K562 (cell line): ENCODE measurements around the gene GNPAT. TPM values are rescaled to one million over a fixed set of nuclear protein-coding genes. Genes with fewer than 3 reads are reported as not detected.

Source experiments
- ATAC-seq: fragments of 200-7000 bp; cut with Tn5 transposase; 3 replicates; pipeline ENCODE4 v1.9.1; 2020; ENCODE audit warnings: moderate library complexity
- BruUV-seq: library from RNA; stranded (reverse); fragments of 400-500 nt; replicated peaks from 2 replicates; lab custom pipeline; 2021; lab: Mats Ljungman, UMichigan
- CTCF ChIA-PET: fragments of 300-600 bp; formaldehyde crosslinking; extraction: SDS; loops from one replicate; lab custom pipeline; 2021; ENCODE audit warnings: low intra/inter-chr PET ratio; lab: Yijun Ruan, JAX
- POLR2A ChIA-PET: fragments of 300-600, 350-650 bp; sonication (Branson Sonifier 250); formaldehyde crosslinking; extraction: SDS; loops from one replicate; lab custom pipeline; 2021; ENCODE audit warnings: antibody characterized with exemption, inconsistent platforms; lab: Yijun Ruan, JAX
- DNase-seq, 4 experiments: peaks; one replicate each; pipeline versions ENCODE4 v3.0.0 to v3.0.0-alpha.2; 2011 to 2018; ENCODE audit warnings: low spot score in 3 of 4, mixed read lengths in 3 of 4; ENCODE audit errors: extremely low read depth in 1 of 4
- FAIRE-seq: peaks from 2 replicates; lab custom pipeline; 2011; peaks lifted over from hg19 to GRCh38; lab: Jason Lieb, UNC
- H2AFZ ChIP-seq: 2 replicates; pipeline ENCODE4 v1.6.0; 2011; ENCODE audit warnings: low read depth, low read length, control low read depth, inconsistent platforms
- H3K27ac ChIP-seq: fragments of 200-600 bp; 3 replicates; pipeline ENCODE4 v1.8.0; 2011; ENCODE audit warnings: low read depth, mild to moderate bottlenecking, control low read depth, inconsistent platforms, low read length, moderate library complexity, mixed read lengths; ENCODE audit errors: extremely low read depth
- H3K27me3 ChIP-seq, 2 experiments: fragments of 300-600 bp in 1 of 2; 2 replicates in 1 of 2; 3 replicates in 1 of 2; pipeline versions ENCODE4 v1.6.0 to v1.8.0; 2011; ENCODE audit warnings: inconsistent platforms in 2 of 2, low read length in 2 of 2, mild to moderate bottlenecking in 1 of 2, mixed read lengths in 1 of 2, moderate library complexity in 1 of 2; ENCODE audit not compliant: control insufficient read depth in 2 of 2, insufficient read depth in 2 of 2
- H3K36me3 ChIP-seq: fragments of 300-600 bp; 3 replicates; pipeline ENCODE4 v1.8.0; 2011; ENCODE audit warnings: mild to moderate bottlenecking, low read length, inconsistent platforms; ENCODE audit not compliant: control insufficient read depth, insufficient read depth
- H3K4me1 ChIP-seq, 2 experiments: fragments of 200-600 bp in 1 of 2; replicated peaks in 1 of 2; 2 replicates in 1 of 2; 3 replicates in 1 of 2; pipeline versions ENCODE4 v1.5.1 to v1.8.0; 2011; ENCODE audit warnings: inconsistent platforms in 2 of 2, low read length in 2 of 2, mild to moderate bottlenecking in 1 of 2, mixed read lengths in 1 of 2, moderate library complexity in 1 of 2; ENCODE audit not compliant: control insufficient read depth in 2 of 2, insufficient read depth in 2 of 2
- H3K4me2 ChIP-seq: 2 replicates; pipeline ENCODE4 v1.6.1; 2011; ENCODE audit warnings: low read length, control low read depth, inconsistent platforms, mixed read lengths; ENCODE audit not compliant: insufficient read depth
- H3K4me3 ChIP-seq: fragments of 200-600 bp; sonication (generic), shearing (Covaris generic); 2 replicates; pipeline ENCODE4 v1.5.1; 2016; ENCODE audit warnings: control low read depth, inconsistent platforms
- H3K79me2 ChIP-seq: fragments of 200-600 bp; 3 replicates; pipeline ENCODE4 v1.8.0; 2011; ENCODE audit warnings: low read length, inconsistent platforms; ENCODE audit not compliant: control insufficient read depth, insufficient read depth
- H3K9ac ChIP-seq, 2 experiments: 2 replicates each; pipeline versions ENCODE4 v1.6.0 to v1.6.1; 2011; ENCODE audit warnings: low read depth in 2 of 2, low read length in 2 of 2, control low read depth in 1 of 2, inconsistent platforms in 1 of 2, mild to moderate bottlenecking in 1 of 2, mixed read lengths in 1 of 2; ENCODE audit not compliant: insufficient read depth in 1 of 2
- H3K9me1 ChIP-seq: one replicate; pipeline ENCODE4 v1.6.0; 2011; ENCODE audit warnings: inconsistent platforms, mild to moderate bottlenecking, low read length, moderate library complexity; ENCODE audit not compliant: control insufficient read depth, insufficient read depth
- H3K9me3 ChIP-seq: replicated peaks from 2 replicates; pipeline ENCODE4 v1.5.1; 2011; ENCODE audit warnings: low read depth, low read length, inconsistent platforms; ENCODE audit not compliant: control insufficient read depth, insufficient read depth
- H4K20me1 ChIP-seq: replicated peaks from 2 replicates; pipeline ENCODE4 v1.6.1; 2011; ENCODE audit warnings: low read length, inconsistent platforms, mixed read lengths; ENCODE audit not compliant: control insufficient read depth, insufficient read depth
- BACH1 ChIP-seq: fragments of 200-800 bp; sonication (Bioruptor generic); IDR thresholded peaks from 2 replicates; pipeline ENCODE4 v1.6.1; 2016; ENCODE audit warnings: missing genetic modification characterization, missing compliant biosample characterization
- DPF2 ChIP-seq: fragments of 450-650 bp; IDR thresholded peaks from 2 replicates; pipeline ENCODE4 v1.6.1; 2016
- ELF2 ChIP-seq: fragments of 250-450 bp; sonication (Bioruptor Pico); IDR thresholded peaks from 2 replicates; pipeline ENCODE4 v1.5.0; 2021; ENCODE audit warnings: mild to moderate bottlenecking
- JUN ChIP-seq, 2 experiments: sonication (generic) in 1 of 2; formaldehyde crosslinking in 1 of 2; IDR thresholded peaks; 2 replicates each; pipeline versions ENCODE4 v1.6.1 to v1.8.0; 2012 to 2022; ENCODE audit warnings: borderline replicate concordance in 2 of 2, mild to moderate bottlenecking in 2 of 2, improper control_type of control experiment in 1 of 2, low read depth in 1 of 2, low read length in 1 of 2, missing genetic modification reagents in 1 of 2
- MTA1 ChIP-seq: fragments of 450-650 bp; IDR thresholded peaks from 2 replicates; pipeline ENCODE4 v1.6.1; 2017; ENCODE audit warnings: borderline replicate concordance
- NFXL1 ChIP-seq: fragments of 450-650 bp; formaldehyde crosslinking; IDR thresholded peaks from 2 replicates; pipeline ENCODE4 v1.4.0; 2021; ENCODE audit warnings: mild to moderate bottlenecking
- OTX1 ChIP-seq: fragments of 450-650 bp; formaldehyde crosslinking; IDR thresholded peaks from 2 replicates; pipeline ENCODE4 v1.4.0; 2022; ENCODE audit warnings: mild to moderate bottlenecking
- PML ChIP-seq: IDR thresholded peaks from 2 replicates; pipeline ENCODE4 v1.6.1; 2012; ENCODE audit warnings: low read length, inconsistent platforms
- POLR2G ChIP-seq: fragments of 200-400 bp; formaldehyde crosslinking; IDR thresholded peaks from 2 replicates; pipeline ENCODE4 v1.6.1; 2017; ENCODE audit warnings: low read depth, mild to moderate bottlenecking, antibody characterized with exemption, low read length, moderate library complexity
- RBM25 ChIP-seq: fragments of 200-400 bp; formaldehyde crosslinking; IDR thresholded peaks from 2 replicates; pipeline ENCODE4 v1.6.1; 2018; ENCODE audit warnings: low read length, low read depth, moderate library complexity; ENCODE audit not compliant: severe bottlenecking
- STAG1 ChIP-seq: sonication (generic); formaldehyde crosslinking; IDR thresholded peaks from 2 replicates; pipeline ENCODE4 v1.5.0; 2020; ENCODE audit warnings: missing genetic modification reagents, borderline replicate concordance
- XRCC3 ChIP-seq: fragments of 450-650 bp; IDR thresholded peaks from 2 replicates; pipeline ENCODE4 v1.6.1; 2017; ENCODE audit warnings: mild to moderate bottlenecking, moderate library complexity
- ZBTB7A ChIP-seq: IDR thresholded peaks from 2 replicates; pipeline ENCODE4 v1.6.1; 2011; ENCODE audit warnings: low read depth, mild to moderate bottlenecking, low read length, moderate library complexity, borderline replicate concordance; ENCODE audit not compliant: control insufficient read depth
- ZFP36 ChIP-seq: fragments of 150-350 bp; IDR thresholded peaks from 2 replicates; pipeline ENCODE4 v1.6.1; 2018; ENCODE audit warnings: low read length, low read depth; ENCODE audit not compliant: partially characterized antibody
- ZNF274 ChIP-seq: IDR thresholded peaks from 2 replicates; pipeline ENCODE4 v1.6.1; 2011; ENCODE audit warnings: low read depth, mild to moderate bottlenecking, low read length, moderate library complexity, borderline replicate concordance
- whole genome bisulfite sequencing: fragments of 100-300 bp; shearing (Covaris generic); methylation state at CpG from one replicate; pipeline ENCODE4 v1.1.6; 2016; ENCODE audit warnings: low coverage, mixed read lengths; ENCODE audit not compliant: insufficient coverage; ENCODE audit errors: missing lambda C conversion rate; 5-methylcytosine and 5-hydroxymethylcytosine counted together
- in situ Hi-C: fragments of 300-500 bp; cut with MboI; formaldehyde crosslinking; loops from 4 replicates; pipeline ENCODE4 v1.15.0; 2018; ENCODE audit warnings: inconsistent platforms, mixed read lengths
- intact Hi-C: fragments of 100-400 bp; cut with micrococcal nuclease; formaldehyde crosslinking; loops from 2 replicates; pipeline ENCODE4 v1.14.2; 2022
- polyA plus RNA-seq, 8 experiments: library from polyadenylated mRNA; depleted of rRNA in 4 of 8; stranded (reverse) in 5 of 8; unstranded in 3 of 8; fragments of >200 nt; fragmentation: Nextera tagmentation in 2 of 8; fragmentation: Illumina TruSeq in 1 of 8; extraction: Ambion mirVana in 2 of 8; extraction: Trizol in 1 of 8; gene quantifications; 2 replicates each; pipeline versions ENCODE4 v1.2.1 to v1.2.3, GENCODE V29; 2011 to 2014; ENCODE audit warnings: inconsistent platforms in 1 of 8, missing spikeins in 1 of 8
- total RNA-seq, 7 experiments: library from RNA; depleted of rRNA in 6 of 7; stranded (reverse); fragments of >200 nt in 6 of 7; fragmentation: Illumina TruSeq in 2 of 7; extraction: Trizol in 2 of 7; gene quantifications; 2 replicates each; pipeline versions ENCODE4 v1.2.1 to v1.2.3, GENCODE V29; 2011 to 2021; ENCODE audit warnings: low replicate concordance in 1 of 7
- TF ChIP-seq, protein P1 (sequence below): fragments of 250-450 bp; sonication (Bioruptor Pico); IDR thresholded peaks from 2 replicates; pipeline ENCODE4 v1.9.0; 2021; ENCODE audit warnings: mild to moderate bottlenecking
- TF ChIP-seq, protein P2 (sequence below): sonication (generic); formaldehyde crosslinking; IDR thresholded peaks from 2 replicates; pipeline ENCODE4 v1.8.1; 2022; ENCODE audit warnings: missing genetic modification reagents

GNPAT gene
- total and polyA plus RNA-seq, 9 of the 15 experiments (the other 6 are each of a cell fraction or from before 2014, with no cell fraction given): 32.1 to 68.8 (median 50.7) TPM

DNA sequence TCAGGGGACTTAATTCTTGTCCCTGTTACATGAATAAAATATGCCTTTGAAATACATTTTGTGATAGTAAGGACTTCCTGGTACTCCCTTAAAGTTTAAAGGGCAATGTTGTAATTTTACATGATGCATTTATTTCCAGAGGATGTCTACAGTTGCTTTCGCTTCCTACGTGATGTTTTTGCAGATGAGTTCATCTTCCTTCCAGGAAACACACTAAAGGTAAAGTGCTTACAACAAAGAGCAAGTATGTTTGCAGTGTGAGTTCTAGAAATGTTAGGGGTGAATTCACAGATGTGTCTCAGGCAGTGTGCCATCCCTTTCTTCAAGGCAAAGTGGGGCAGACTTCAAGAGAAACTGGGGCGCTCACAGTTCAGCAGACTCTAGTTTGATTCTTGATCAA is 31.2 kb downstream of the GNPAT start:
- no peaks in the 10 kb centered on the region for H3K79me2 ChIP-seq
- H3K27me3 ChIP-seq: no peaks in the 10 kb centered on the region
- H3K9me1 ChIP-seq: no peaks in the 10 kb centered on the region
- H3K27ac ChIP-seq: no peak overlapping the region
- no peak overlapping the region for H2AFZ ChIP-seq
- no peak overlapping the region for H3K4me3 ChIP-seq
- H3K9ac ChIP-seq: no peak overlapping the region
- in situ Hi-C loops (no loop called here), intact Hi-C loops (no loop called here)
- H3K4me1 ChIP-seq: no peaks in the 10 kb centered on the region
- TF ChIP-seq ZFP36: no peak
- no peak for TF ChIP-seq MTA1
- no peak for TF ChIP-seq NFXL1 (CRISPR knock-in tag)
- 92% methylated on average over 3 of the region's 3 CpGs for WGBS
- ATAC-seq: no peak
- ChIA-PET POLR2A (no interaction called here), CTCF (no interaction called here)
- H3K9me3 ChIP-seq: no peaks in the 10 kb centered on the region
- no peaks in the 10 kb centered on the region for H4K20me1 ChIP-seq
- H3K4me2 ChIP-seq: no peak overlapping the region
- no peak for DNase-seq
- no peak for FAIRE-seq
- peaks cover 79% of the 10 kb centered on the region; the same call in 2 of the 3 replicates for H3K36me3 ChIP-seq
- BruUV-seq: no TSS peak

DNA sequence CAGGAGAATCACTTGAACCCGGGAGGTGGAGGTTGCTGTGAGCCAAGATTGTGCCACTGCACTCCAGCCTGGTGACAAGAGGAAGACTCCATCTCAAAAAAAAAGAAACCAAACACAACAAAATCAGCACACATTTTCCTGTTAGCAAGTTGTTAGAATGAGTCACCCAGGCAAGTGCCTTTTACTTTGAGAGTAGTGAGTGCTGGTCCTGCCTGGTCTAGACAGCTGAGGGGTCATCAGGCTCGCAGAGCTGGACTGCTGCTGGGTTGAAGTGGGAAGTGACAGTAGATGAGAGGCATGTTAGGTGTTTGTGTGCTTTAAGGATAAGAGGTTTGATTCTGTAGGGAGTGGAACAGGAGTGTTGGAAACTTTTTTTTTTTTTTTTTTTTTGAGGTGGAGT is 31.9 kb downstream of the GNPAT start:
- no peak for ATAC-seq
- no peak for FAIRE-seq
- H4K20me1 ChIP-seq: no peaks in the 10 kb centered on the region
- BruUV-seq: no TSS peak
- no peaks in the 10 kb centered on the region for H3K9me1 ChIP-seq
- intact Hi-C loops (no loop called here), in situ Hi-C loops (no loop called here)
- no peak overlapping the region for H2AFZ ChIP-seq
- H3K9me3 ChIP-seq: no peaks in the 10 kb centered on the region
- ChIA-PET CTCF (no interaction called here), POLR2A (no interaction called here)
- no peak overlapping the region for H3K9ac ChIP-seq
- peaks cover 77% of the 10 kb centered on the region; the same call in 2 of the 3 replicates for H3K36me3 ChIP-seq
- H3K27ac ChIP-seq: no peak overlapping the region
- no peak overlapping the region for H3K4me3 ChIP-seq
- DNase-seq: no peak
- no peaks in the 10 kb centered on the region for H3K4me1 ChIP-seq
- H3K79me2 ChIP-seq: no peaks in the 10 kb centered on the region
- no peak overlapping the region for H3K4me2 ChIP-seq
- no peaks in the 10 kb centered on the region for H3K27me3 ChIP-seq
- 94% methylated on average over 2 of the region's 2 CpGs for WGBS
- no peak for TF ChIP-seq POLR2G
- TF ChIP-seq ZNF274: no peak
- no peak for TF ChIP-seq XRCC3
- no peak for TF ChIP-seq BACH1 (tag)
- no peak for TF ChIP-seq DPF2
- TF ChIP-seq JUN (IDR thresholded peaks at IDR 0.05; ENCODE audit: borderline replicate concordance, low read depth, low read length): no peak
- no peak for TF ChIP-seq JUN (CRISPR knock-in tag; IDR thresholded peaks at IDR 0.05; ENCODE audit: borderline replicate concordance)
- TF ChIP-seq, protein P1, sequence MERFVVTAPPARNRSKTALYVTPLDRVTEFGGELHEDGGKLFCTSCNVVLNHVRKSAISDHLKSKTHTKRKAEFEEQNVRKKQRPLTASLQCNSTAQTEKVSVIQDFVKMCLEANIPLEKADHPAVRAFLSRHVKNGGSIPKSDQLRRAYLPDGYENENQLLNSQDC (CRISPR knock-in tag): no peak
- TF ChIP-seq STAG1 (CRISPR knock-in tag): no peak
- no peak for TF ChIP-seq RBM25
- TF ChIP-seq, protein P2, sequence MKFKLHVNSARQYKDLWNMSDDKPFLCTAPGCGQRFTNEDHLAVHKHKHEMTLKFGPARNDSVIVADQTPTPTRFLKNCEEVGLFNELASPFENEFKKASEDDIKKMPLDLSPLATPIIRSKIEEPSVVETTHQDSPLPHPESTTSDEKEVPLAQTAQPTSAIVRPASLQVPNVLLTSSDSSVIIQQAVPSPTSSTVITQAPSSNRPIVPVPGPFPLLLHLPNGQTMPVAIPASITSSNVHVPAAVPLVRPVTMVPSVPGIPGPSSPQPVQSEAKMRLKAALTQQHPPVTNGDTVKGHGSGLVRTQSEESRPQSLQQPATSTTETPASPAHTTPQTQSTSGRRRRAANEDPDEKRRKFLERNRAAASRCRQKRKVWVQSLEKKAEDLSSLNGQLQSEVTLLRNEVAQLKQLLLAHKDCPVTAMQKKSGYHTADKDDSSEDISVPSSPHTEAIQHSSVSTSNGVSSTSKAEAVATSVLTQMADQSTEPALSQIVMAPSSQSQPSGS (CRISPR knock-in tag): no peak
- TF ChIP-seq ZBTB7A: no peak
- no peak for TF ChIP-seq OTX1
- TF ChIP-seq ELF2 (CRISPR knock-in tag): no peak
- no peak for TF ChIP-seq PML
